ENCODE measurements around the gene MAP3K10. TPM values are rescaled to one million over a fixed set of nuclear protein-coding genes. Genes with fewer than 3 reads are reported as not detected.

The MAP3K10 gene
- total RNA-seq, 1 donor from 2014 or later: 5.7 TPM

DNA sequence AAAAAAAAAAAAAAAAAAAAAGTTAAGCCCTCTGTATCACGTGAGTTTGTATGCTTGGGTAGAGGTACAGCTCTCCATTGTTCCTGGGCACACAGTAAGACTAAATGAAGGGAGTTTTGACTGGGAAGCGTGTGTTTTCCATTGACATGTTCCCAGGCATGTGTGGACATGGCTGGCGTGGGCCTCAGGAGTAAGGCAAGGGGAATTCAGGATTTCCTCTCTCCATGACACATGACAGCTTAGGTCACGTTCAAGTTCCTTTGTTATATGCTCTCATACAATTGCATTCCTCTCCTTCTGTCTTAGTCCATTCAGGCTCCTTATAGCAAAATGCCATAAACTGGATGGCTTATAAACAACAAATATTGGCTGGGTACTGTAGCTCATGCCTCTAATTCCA lies 17.1 kb upstream of the MAP3K10 start:
- Histone ChIP-seq H3K4me3 (no peak overlapping the region), H3K4me2 (no peak overlapping the region), H3K27ac (no peak overlapping the region), H3K4me1 (no peaks in the 10 kb centered on the region), H3F3A (ENCODE audit: low read depth) (no peaks in the 10 kb centered on the region), H3K9ac (no peak overlapping the region), H3K36me3 (no peaks in the 10 kb centered on the region), H4K20me1 (ENCODE audit: low read depth) (no peaks in the 10 kb centered on the region), H3K79me2 (ENCODE audit: low read depth) (no peaks in the 10 kb centered on the region), H2AFZ (replicated peaks) (no peak overlapping the region), H3K27me3 (no peaks in the 10 kb centered on the region), H3K9me3 (ENCODE audit: low read depth) (no peaks in the 10 kb centered on the region)
- Mint-ChIP-seq H3K4me3 (no peak overlapping the region), H3K27me3 (ENCODE audit: insufficient read depth, low read depth) (peaks cover 2% of the 10 kb centered on the region), H3K9me3 (no peaks in the 10 kb centered on the region), H3K4me1 (no peaks in the 10 kb centered on the region), H3K27ac (no peak overlapping the region), H3K36me3 (no peaks in the 10 kb centered on the region)
- TF ChIP-seq, protein P1, sequence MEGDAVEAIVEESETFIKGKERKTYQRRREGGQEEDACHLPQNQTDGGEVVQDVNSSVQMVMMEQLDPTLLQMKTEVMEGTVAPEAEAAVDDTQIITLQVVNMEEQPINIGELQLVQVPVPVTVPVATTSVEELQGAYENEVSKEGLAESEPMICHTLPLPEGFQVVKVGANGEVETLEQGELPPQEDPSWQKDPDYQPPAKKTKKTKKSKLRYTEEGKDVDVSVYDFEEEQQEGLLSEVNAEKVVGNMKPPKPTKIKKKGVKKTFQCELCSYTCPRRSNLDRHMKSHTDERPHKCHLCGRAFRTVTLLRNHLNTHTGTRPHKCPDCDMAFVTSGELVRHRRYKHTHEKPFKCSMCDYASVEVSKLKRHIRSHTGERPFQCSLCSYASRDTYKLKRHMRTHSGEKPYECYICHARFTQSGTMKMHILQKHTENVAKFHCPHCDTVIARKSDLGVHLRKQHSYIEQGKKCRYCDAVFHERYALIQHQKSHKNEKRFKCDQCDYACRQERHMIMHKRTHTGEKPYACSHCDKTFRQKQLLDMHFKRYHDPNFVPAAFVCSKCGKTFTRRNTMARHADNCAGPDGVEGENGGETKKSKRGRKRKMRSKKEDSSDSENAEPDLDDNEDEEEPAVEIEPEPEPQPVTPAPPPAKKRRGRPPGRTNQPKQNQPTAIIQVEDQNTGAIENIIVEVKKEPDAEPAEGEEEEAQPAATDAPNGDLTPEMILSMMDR (IDR thresholded peaks at IDR 0.05): no peak
- TF ChIP-seq EZH2 (IDR thresholded peaks at IDR 0.05): no peak
- TF ChIP-seq EZH2phosphoT487 (IDR thresholded peaks at IDR 0.05): no peak
- DNase-seq (ENCODE audit: low spot score): no peak

DNA sequence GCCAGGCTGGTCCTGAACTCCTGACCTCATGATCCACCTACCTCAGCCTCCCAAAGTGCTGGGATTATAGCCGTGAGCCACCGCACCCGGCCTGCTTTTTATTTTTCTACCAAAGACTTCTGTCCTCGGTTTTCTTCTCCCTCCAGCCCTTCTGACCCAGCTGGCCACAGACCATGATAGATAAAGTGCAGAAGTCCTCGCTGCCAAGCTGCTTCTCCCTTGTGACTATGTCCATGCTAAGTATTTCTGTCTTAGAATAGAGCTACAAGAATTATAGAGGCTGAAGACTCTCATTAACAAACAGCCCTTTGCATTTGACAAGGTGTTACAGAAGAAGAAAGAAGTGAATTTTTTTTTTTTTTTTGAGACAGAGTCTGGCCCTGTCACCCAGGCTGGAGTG lies 15.4 kb upstream of the MAP3K10 start:
- no peaks in the 10 kb centered on the region for H3K36me3 Mint-ChIP-seq
- H3K27me3 Mint-ChIP-seq (ENCODE audit: insufficient read depth, low read depth): peaks cover 2% of the 10 kb centered on the region
- H3K4me1 ChIP-seq: no peaks in the 10 kb centered on the region
- no peak overlapping the region for H3K27ac Mint-ChIP-seq
- no peak for DNase-seq (ENCODE audit: low spot score)
- H3K9me3 ChIP-seq (ENCODE audit: low read depth): no peaks in the 10 kb centered on the region
- H3K4me2 ChIP-seq: no peak overlapping the region
- H3K9ac ChIP-seq: no peak overlapping the region
- H3K4me1 Mint-ChIP-seq: no peaks in the 10 kb centered on the region
- H3K9me3 Mint-ChIP-seq: no peaks in the 10 kb centered on the region
- H3K4me3 ChIP-seq: no peak overlapping the region
- no peaks in the 10 kb centered on the region for H3K27me3 ChIP-seq
- TF ChIP-seq EZH2 (IDR thresholded peaks at IDR 0.05) (no peak), EZH2phosphoT487 (IDR thresholded peaks at IDR 0.05) (no peak)
- TF ChIP-seq, protein P1 (IDR thresholded peaks at IDR 0.05): no peak
- H2AFZ ChIP-seq (replicated peaks): no peak overlapping the region
- no peak overlapping the region for H3K27ac ChIP-seq
- H3F3A ChIP-seq (ENCODE audit: low read depth): no peaks in the 10 kb centered on the region
- H3K4me3 Mint-ChIP-seq: no peak overlapping the region
- no peaks in the 10 kb centered on the region for H4K20me1 ChIP-seq (ENCODE audit: low read depth)
- H3K36me3 ChIP-seq: no peaks in the 10 kb centered on the region
- no peaks in the 10 kb centered on the region for H3K79me2 ChIP-seq (ENCODE audit: low read depth)

DNA sequence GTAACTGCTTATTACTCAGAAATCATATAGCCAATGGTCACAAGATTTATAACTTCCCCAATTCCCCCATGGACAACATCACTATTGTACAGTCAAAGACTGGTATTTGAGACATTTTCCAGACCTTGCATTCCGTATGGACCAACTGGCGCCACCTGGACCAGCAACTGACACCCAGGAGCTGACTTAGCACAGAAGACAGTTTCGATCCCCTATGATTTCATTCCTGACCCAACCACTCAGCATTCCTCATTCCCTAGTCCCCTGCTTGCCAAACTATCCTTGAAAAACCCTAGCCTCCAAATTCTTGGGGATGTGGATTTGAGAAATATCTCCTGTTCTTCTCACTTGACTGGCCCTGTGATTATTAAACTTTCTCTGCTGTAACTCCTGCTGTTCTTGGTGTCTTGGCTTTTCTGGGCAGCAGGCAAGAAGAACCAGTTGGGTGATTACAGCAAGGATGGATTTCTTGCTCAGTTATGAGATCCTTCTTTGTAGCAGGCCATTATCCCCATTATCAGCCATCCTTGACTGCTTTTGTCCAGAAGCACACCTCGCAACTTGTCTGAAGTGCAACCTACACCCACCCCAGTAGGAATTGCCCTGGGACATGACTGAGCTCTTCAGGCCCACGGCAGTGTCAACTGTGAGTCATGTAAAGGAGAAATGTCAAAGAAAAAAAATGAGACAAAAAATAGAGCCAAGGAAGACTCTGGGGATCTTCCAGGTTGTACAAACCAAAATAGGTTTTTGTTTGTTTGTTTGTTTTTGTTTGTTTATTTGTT lies 13.7 kb upstream of the MAP3K10 start:
- Mint-ChIP-seq H3K4me1 (no peaks in the 10 kb centered on the region), H3K27ac (no peak overlapping the region), H3K27me3 (ENCODE audit: insufficient read depth, low read depth) (peaks cover 2% of the 10 kb centered on the region), H3K36me3 (no peaks in the 10 kb centered on the region), H3K9me3 (no peaks in the 10 kb centered on the region), H3K4me3 (no peak overlapping the region)
- Histone ChIP-seq H3K4me1 (no peaks in the 10 kb centered on the region), H3K9me3 (ENCODE audit: low read depth) (no peaks in the 10 kb centered on the region), H3K79me2 (ENCODE audit: low read depth) (no peaks in the 10 kb centered on the region), H3K9ac (no peak overlapping the region), H2AFZ (replicated peaks) (no peak overlapping the region), H3K36me3 (no peaks in the 10 kb centered on the region), H3K27me3 (no peaks in the 10 kb centered on the region), H3F3A (ENCODE audit: low read depth) (no peaks in the 10 kb centered on the region), H3K27ac (no peak overlapping the region), H3K4me2 (no peak overlapping the region), H4K20me1 (ENCODE audit: low read depth) (no peaks in the 10 kb centered on the region), H3K4me3 (no peak overlapping the region)
- no peak for DNase-seq (ENCODE audit: low spot score)
- no peak for TF ChIP-seq EZH2phosphoT487 (IDR thresholded peaks at IDR 0.05)

DNA sequence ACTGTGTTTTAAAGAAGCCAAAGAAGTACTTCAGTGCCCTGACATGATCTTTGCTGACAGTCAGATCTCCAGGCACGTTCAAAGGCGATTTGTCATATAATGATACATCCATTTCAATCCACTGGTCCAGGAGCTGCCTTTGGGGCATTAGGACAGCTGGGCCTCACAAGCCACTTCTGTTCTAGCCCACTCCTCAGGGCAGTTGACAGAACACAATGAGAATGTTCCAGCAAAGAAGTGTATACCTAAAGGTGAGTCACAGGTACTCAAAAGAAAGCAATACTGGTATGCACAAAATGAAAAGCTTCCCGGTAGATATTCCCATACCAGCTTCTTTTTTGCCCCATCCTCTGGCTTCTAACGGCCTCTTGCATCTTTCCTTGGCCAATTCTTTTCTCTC lies 12.5 kb upstream of the MAP3K10 start:
- Histone ChIP-seq H3K27ac (no peak overlapping the region), H3K27me3 (no peaks in the 10 kb centered on the region), H3K4me3 (no peak overlapping the region), H3K36me3 (no peaks in the 10 kb centered on the region), H3K9me3 (ENCODE audit: low read depth) (no peaks in the 10 kb centered on the region), H3K79me2 (ENCODE audit: low read depth) (no peaks in the 10 kb centered on the region), H3K4me1 (no peaks in the 10 kb centered on the region), H3K4me2 (no peak overlapping the region), H3F3A (ENCODE audit: low read depth) (no peaks in the 10 kb centered on the region), H3K9ac (no peak overlapping the region), H2AFZ (replicated peaks) (no peak overlapping the region), H4K20me1 (ENCODE audit: low read depth) (no peaks in the 10 kb centered on the region)
- Mint-ChIP-seq H3K4me1 (no peaks in the 10 kb centered on the region), H3K27ac (no peak overlapping the region), H3K27me3 (ENCODE audit: insufficient read depth, low read depth) (peaks cover 3% of the 10 kb centered on the region), H3K9me3 (no peaks in the 10 kb centered on the region), H3K36me3 (no peaks in the 10 kb centered on the region), H3K4me3 (no peak overlapping the region)
- no peak for DNase-seq (ENCODE audit: low spot score)
- TF ChIP-seq EZH2phosphoT487 (IDR thresholded peaks at IDR 0.05) (no peak), EZH2 (IDR thresholded peaks at IDR 0.05) (no peak)
- TF ChIP-seq, protein P1 (IDR thresholded peaks at IDR 0.05): no peak
